GM18907 (cell line): Measurements from ENCODE around the gene KLHDC8A.

Source experiments
- ATAC-seq: cut with Tn5 transposase; IDR thresholded peaks from one replicate; pipeline ENCODE4 v1.9.1; 2021; ENCODE audit warnings: mild to moderate bottlenecking, moderate library complexity; ENCODE audit not compliant: unreplicated experiment

KLHDC8A gene

GRCh38 chr1:205345761-205346160, 11.0 kb downstream of the KLHDC8A start:
- ATAC-seq: no peak

GRCh38 chr1:205344066-205344928, 12.4 kb downstream of the KLHDC8A start:
- no peak for ATAC-seq

GRCh38 chr1:205343431-205344065, 13.2 kb downstream of the KLHDC8A start:
- no peak for ATAC-seq

GRCh38 chr1:205342986-205343385, 13.7 kb downstream of the KLHDC8A start:
- ATAC-seq: no peak

- ATAC-seq: no peak
Observed at GRCh38 chr1:205340676-205341075, 16.0 kb downstream of the KLHDC8A start.

GRCh38 chr1:205339717-205340116, 17.0 kb downstream of the KLHDC8A start:
- ATAC-seq: peak; percentile 54

GRCh38 chr1:205339197-205339702, 17.5 kb downstream of the KLHDC8A start:
- no peak for ATAC-seq

- no peak for ATAC-seq
Observed at GRCh38 chr1:205338011-205338410, 18.7 kb downstream of the KLHDC8A start.

GRCh38 chr1:205337481-205337880, 19.2 kb downstream of the KLHDC8A start:
- ATAC-seq: no peak

GRCh38 chr1:205335692-205336091, 21.0 kb downstream of the KLHDC8A start:
- ATAC-seq: peak; percentile 62

- ATAC-seq: no peak
Observed at GRCh38 chr1:205332015-205332791, 24.5 kb downstream of the KLHDC8A start.

GRCh38 chr1:205330150-205330549, 26.6 kb downstream of the KLHDC8A start:
- no peak for ATAC-seq

GRCh38 chr1:205329719-205330118, 27.0 kb downstream of the KLHDC8A start:
- ATAC-seq: no peak

- ATAC-seq: no peak
Observed at GRCh38 chr1:205328476-205328875, 28.2 kb downstream of the KLHDC8A start.

- ATAC-seq: no peak
Observed at GRCh38 chr1:205326812-205327466, 29.8 kb downstream of the KLHDC8A start.

GRCh38 chr1:205325334-205325884, 31.3 kb downstream of the KLHDC8A start:
- no peak for ATAC-seq

GRCh38 chr1:205324781-205325180, 31.9 kb downstream of the KLHDC8A start:
- no peak for ATAC-seq

- ATAC-seq: no peak
Observed at GRCh38 chr1:205323794-205324193, 32.9 kb downstream of the KLHDC8A start.

- no peak for ATAC-seq
Observed at GRCh38 chr1:205321959-205322283, 34.8 kb downstream of the KLHDC8A start.

GRCh38 chr1:205321162-205321958, 35.4 kb downstream of the KLHDC8A start, which contains the start of gene NUAK2:
TSS of gene NUAK2 (minus strand) at chr1:205321745. CDS start at chr1:205321628, 117 bp downstream.
- ATAC-seq: no peak
